Activated T-cell treated with anti-CD3 and anti-CD28 coated beads for 4 hours (primary cell): ENCODE results near the gene ANXA5.
"Not testable (repeated sequence)": the region's sequence is repeated elsewhere in the genome, so short reads cannot be mapped to it uniquely, and the experiment has no call there.

Experiments
- DNase-seq: peaks from one replicate; pipeline ENCODE4 v3.0.0-alpha.2; 2020

Gene ANXA5

GRCh38 chr4:121676345-121677075 lies 20.3 kb downstream of the ANXA5 start:
- no peak for DNase-seq

- no peak for DNase-seq
Measured at GRCh38 chr4:121675715-121676114, 21.1 kb downstream of the ANXA5 start.

DNA sequence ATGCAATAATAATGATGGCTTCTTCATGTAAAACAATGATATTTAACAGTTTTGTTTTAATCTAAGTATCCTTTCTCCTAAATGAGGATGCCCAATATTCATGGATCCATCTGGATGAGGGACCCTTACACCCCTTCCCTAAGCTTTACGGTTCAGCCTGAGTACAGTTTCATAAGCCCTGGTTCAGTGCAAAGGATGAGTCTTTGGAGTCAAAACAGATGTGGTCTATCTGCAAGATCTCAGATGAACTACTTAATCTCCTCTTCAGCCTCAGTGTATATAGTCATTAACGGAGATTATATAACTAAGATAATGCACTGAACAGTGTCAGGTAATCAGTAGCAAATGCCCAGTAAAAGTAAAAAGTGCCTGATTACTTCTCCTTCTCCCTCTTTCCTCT lies 22.1 kb downstream of the ANXA5 start:
- no peak for DNase-seq

GRCh38 chr4:121674191-121674590 lies 22.6 kb downstream of the ANXA5 start:
- DNase-seq: no peak

- DNase-seq: no peak
Measured at GRCh38 chr4:121669163-121669550, 27.6 kb downstream of the ANXA5 start.

- DNase-seq: no peak
Measured at GRCh38 chr4:121668368-121669162, 28.2 kb downstream of the ANXA5 start.

DNA sequence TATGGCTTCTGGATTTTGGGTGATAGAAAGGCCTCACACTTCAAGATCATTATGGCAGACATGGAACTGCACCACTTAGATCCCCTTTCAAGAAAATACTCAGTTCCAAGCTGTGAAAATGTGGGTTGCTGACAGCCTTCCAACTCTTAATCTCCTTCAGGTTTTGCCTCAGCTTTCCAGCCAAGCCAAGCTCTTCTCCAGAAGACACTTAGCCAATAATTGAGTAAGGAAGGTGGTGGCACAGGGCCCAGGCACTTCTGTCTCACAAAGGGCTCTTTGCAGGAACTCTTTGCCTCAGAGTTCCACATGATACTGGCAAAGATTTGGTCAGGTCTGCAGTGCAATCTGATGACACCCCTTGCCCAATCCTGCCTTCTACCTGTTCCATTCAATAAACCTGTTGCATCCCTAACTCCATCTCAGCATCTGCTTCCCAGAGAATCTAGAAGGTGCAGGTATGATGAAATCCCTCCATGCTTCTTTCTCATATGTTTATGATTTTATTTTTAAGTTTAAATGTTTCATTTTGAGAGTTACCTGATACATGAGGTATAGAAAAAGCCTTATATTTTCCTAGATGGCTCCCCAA lies 30.6 kb downstream of the ANXA5 start:
- no peak for DNase-seq

DNA sequence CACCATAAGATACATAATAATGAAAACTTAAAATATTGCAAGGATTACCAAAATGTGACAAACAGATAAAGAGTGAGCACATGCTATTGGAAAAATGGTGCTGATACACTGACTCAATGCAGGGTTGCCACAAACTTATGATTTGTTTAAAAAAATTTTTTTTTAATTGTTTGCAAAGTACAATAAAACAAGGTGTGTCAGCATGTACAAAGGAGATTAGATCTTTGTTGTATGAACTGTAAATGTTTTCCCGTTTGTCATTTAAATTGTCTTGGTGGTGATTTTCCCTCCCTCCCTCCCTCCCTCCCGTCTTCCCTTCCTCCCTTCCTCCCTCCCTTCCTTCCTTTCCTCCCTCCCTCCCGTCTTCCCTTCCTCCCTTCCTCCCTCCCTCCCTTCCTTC lies 31.4 kb downstream of the ANXA5 start:
- DNase-seq: no peak

DNA sequence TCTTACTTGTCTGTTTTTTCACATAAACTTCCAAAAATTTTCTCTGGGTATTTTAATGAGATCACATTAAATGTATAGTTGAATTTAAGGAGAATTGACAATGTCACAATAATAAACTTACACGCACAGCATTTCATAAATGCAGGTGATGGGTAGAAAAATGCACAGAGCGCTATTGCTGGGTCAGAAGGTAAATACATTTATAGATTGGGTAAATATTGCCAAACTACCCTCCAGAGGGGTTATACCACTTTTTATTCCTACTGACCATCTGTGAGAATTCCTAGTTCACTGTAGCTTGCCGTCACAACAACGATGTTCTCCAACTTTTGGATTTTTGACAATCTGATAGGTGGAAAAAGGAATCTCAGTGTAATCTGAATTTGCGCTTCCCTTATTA lies 34.6 kb downstream of the ANXA5 start:
- DNase-seq: no peak

DNA sequence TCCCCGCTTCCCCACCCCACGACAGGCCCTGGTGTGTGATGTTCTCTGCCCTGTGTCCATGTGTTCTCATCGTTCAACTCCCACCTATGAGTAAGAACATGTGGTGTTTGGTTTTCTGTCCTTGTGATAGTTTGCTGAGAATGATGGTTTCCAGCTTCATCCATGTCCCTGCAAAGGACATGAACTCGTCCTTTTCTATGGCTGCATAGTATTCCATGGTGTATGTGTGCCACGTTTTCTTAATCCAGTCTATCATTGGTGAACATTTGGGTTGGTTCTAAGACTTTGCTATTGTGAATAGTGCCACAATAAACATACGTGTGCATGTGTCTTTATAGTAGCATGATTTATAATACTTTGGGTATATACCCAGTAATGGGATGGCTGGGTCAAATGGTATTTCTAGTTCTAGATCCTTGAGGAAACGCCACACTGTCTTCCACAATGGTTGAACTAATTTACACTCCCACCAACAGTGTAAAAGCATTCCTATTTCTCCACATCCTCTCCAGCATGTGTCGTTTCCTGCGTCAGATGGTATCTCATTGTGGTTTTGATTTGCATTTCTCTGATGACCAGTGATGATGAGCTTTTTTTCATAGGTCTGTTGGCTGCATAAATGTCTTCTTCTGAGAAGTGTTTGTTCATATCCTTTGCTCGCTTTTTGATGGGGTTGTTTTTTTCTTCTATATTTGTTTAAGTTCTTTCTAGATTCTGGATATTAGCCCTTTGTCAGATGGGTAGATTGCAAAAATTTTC lies 36.4 kb downstream of the ANXA5 start:
- not testable (repeated sequence) for DNase-seq

DNA sequence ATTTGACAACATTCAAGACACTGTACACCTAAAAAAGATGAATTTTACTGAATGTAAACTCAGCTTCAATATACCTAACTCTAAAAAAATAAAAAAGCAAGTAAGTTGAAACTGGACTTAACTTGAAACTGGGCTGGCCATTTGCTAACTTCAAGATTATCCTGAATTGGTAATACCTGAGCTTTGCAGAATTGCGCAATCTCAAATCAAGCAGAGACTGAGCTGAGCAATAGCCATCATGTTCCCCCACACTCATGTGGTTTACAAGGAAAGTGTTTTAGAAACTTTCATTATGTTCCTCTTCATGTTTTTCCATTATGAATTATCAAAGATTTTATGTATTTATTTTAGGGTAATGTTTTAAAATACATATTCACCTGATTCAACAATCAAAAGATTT lies 38.7 kb downstream of the ANXA5 start:
- no peak for DNase-seq

DNA sequence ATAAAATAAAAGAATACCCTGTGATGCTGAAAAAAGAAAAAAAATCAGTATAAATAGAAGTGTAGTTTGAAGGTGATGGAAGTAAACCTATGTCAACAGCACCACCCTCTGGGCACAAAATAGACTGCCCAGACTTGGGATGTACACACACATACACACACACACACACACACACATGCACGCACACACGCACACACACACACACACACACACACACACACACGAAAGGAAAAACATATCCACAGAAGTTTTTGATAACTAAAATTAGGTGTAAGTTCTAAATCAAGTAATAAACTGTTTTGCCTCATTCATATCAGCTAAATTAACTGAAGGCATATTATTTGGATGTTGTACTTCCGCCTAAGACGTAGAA lies 40.5 kb downstream of the ANXA5 start:
- DNase-seq: no peak

GRCh38 chr4:121655320-121656268 lies 41.2 kb downstream of the ANXA5 start:
- no peak for DNase-seq

DNA sequence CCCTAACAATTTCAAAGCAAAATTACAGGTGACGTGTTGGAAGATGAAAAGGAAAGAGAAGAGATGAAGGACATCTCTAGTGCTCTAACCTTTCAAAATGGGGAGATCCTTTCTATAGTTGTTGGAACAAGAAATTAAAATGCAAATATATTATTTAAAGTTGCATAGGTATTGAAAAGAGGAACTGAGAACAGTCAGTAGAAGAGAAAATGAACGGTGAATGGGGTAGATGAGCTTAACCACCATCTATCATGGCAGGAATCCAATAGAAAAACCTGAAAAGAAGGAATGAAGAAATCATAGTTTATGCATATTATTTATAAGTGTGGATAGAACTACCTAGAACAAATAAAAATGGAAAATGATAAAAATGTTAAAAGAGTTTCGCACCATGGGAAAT lies 42.0 kb downstream of the ANXA5 start:
- no peak for DNase-seq

- DNase-seq: no peak
Measured at GRCh38 chr4:121653986-121654385, 42.8 kb downstream of the ANXA5 start.

- DNase-seq: no peak
Measured at GRCh38 chr4:121653214-121653613, 43.6 kb downstream of the ANXA5 start.

DNA sequence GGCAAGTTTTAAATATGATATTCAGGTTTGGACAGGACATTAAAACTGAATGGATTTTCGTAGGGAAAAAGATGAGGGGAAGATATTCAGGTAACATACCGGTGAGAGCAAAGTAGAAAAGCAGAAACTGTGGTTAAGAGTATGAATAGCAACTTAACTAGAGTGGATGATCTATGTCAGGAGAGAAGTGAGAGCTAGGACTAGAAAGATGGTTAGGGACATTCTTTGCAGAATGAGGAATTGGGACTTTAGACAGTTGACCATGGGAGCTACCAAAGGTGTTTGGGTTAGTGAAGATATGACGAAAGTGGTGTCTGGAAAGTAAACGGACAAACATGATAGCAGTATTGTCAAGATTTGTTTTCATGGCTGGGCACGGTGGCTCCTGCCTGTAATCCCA lies 45.2 kb downstream of the ANXA5 start:
- DNase-seq: no peak

DNA sequence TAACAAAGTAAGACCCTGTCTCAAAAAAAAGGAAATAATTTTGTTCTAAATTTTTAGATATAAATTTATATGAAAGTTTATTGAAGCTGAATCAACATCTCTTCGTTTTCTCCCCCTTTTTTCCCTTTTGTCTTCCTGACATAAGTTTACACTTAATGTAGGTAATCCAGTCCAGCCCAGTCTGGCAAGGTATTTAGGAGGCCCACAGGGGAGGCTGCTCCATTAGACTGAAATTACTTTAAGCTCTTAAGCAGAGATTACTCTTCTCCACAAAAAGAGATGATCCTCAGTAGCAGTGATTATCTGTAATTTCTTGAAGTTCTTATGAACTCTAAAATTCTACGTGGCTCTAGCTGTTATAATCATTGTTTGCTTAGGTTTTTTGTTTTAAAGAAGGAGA lies 46.0 kb downstream of the ANXA5 start:
- DNase-seq: no peak

- DNase-seq: no peak
Measured at GRCh38 chr4:121648516-121648915, 48.3 kb downstream of the ANXA5 start.

DNA sequence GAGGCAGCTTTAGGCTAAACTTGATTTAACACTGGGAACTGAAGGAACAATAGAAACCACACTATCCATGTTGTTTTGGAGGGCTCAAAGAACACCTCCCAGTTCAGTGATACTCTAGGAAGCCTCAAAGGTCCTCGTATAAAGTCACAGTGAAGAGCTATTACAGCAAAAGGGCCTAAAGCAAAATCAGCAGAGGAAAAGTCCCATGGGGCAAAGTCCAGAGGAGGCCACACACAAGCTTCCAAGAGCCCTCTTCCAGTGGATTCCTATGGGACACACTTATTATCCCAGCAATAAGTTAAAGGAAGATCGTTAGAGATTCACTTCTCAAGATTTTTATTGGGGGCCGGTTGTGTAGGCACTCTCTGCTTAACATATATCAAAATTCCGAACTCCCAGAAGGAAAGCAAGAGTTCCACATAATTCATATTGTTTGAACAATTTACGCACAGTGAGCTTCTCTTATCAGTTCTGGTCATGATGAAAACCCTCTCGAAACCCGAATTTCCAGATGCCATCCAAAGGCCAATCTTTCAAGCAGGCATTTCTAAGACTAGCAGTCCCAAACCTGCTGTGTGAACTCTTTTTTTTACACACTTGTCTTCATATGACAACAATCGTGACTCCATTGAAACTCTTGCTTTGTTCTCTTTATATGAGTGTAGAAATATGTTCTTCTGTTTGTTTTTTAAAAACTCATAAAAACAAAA lies 53.7 kb downstream of the ANXA5 start:
- DNase-seq: no peak

DNA sequence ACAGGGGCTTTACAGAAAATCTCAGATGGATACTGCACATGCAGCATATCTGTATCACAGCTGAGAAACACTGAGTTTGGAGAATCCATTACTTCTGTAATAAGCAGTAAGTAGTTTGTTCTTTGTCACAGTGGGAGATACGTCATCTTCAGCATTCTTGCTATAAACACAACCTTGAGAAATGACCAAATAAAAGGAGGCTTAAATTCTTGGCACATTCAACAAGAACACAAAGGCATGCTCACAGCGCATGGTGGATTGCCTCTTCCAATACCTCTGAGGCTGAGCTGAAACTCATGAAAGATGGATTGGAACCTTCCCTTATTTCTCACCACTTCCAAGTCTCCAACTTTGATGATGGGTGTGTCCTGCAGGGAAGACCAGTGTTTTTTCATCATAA lies 54.5 kb downstream of the ANXA5 start:
- no peak for DNase-seq

DNA sequence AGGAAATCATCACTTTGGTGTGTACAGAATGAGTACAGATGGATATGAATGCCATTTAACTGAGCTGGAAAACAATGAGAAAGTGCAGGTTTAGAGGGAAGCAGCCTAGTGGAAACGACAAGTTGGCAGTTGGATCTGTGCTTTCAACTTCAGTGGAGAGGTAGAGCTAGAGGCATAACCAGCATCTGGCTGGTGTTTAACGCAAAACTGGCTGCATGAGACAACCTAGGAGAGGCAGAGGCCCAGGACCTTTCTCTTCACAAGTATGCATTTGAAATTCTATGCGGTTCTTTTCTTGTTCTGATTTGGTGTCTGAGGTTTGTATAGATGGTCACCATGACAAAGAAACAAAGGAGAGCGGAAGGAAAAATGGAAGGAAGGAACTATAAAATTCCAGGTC lies 63.1 kb downstream of the ANXA5 start:
- no peak for DNase-seq
